NCI-H2081 treated with DMSO at 0.1 percent for 48 hours (cell line): ENCODE data around the gene SLC2A1.

Experiments used
- DNase-seq: peaks from one replicate; lab custom pipeline; 2025; lab: John Stamatoyannopoulos, UW

Gene SLC2A1

DNA sequence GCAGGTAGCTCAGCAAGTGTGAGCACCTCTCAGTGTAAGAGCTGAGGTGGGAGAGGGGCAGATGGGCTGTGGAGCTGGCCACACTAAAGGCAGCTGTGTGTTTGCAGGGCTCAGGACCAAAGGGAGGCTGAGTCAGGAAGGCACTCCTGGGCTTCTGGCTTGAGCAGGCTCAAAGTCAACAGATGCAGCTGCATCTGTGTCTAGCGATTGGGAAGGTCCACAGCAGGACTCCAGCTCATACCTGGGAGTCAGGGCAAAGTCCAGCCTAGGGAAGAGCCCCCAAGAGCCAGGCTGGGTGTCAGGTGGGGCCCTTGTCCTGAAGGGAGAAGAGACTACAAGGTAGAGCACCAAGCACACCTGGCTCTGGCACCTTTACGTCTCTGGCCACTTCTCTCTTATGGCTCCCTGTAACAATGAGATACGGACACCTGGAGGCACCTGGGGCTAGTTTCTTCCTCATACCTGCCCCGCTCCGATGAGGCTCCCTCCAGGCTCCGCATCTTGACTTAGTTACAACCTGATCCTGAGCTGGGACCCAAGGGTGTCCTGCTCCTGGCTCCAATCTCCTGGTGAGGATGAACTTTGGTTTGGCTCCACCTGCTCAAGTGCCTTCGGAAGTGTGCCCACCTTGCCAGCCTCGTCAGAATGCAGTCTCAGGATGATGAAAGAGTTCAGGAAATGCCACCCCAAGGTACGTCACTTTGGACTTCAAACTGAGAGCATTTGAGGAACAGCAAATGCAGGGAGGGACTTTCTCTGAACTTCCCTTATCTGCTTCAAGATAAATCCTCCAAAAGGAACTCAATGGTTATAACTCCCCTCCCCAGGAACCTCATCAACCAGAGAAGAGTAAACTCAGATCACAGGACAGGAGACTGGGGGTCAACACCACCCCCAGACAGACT lies 21.5 kb upstream of the SLC2A1 start:
- no peak for DNase-seq

DNA sequence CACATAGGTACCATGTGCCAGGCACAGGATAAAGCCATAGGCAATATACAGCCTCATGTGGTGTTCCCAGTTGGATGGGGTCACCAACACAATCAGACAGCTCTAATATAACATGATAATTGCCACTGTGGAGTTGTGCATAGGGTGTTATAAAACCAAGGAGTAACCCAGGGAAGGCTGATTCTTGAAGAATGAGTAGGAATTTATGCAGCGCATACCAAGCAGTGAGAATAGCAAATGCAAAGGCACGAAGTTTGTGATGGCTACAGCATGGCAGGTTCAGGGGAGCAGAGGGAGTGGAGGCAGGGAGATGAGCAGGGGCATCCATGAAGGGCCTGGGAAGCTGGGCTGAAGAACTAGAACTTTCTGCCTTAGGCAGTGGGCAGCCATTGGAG lies 20.4 kb upstream of the SLC2A1 start:
- DNase-seq: no peak

DNA sequence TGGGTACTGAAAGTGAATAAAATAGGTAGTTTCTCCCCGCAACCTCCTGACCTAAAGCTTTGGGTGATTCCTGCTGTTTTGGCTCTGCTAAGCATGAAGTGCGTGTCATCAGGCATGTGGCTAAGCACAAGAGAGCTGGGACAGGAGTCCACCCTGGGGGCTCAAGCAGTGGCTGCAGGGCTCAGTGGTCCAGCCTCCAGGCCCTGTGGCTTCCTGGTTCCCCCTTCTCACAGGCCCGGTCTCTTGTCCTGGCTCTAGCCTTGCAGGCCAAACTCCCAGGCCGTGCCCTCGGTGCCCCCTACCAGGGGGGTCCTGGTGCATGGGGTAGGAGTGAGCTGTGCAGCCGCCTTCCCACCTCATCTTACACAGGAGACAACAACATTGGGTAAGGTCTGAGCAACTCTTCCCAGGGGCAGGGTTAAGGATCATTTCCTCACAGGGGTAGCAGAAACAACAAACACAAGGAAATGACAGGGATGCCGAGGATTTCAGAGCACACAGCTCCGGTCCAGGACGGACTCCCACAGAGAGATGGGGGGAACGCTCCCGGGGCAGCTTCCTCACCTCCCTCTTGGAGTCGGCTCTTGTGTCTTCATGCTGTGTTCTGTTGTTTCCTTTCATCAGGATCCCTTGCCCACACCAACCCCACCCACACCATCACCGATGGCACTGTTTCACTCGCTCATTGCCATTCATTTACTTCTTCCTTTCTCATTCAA lies 19.8 kb upstream of the SLC2A1 start:
- DNase-seq: no peak

DNA sequence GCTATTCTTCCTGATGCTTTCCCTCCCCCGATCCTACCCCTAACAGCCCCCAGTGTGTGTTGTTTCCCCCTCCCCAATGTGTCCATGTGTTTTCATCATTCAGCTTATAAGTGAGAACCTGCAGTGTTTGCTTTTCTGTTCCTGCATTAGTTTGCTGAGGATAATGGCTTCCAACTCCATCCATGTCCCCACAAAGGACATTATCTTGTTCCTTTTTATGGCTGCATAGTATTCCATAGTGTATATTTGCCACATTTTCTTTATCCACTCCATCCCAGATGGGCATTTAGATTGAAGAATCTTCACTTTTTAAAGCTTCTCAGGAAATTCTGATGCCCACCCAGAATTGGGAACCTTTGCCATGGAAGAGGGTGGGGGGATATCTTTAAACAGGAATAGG lies 19.0 kb upstream of the SLC2A1 start:
- no peak for DNase-seq

DNA sequence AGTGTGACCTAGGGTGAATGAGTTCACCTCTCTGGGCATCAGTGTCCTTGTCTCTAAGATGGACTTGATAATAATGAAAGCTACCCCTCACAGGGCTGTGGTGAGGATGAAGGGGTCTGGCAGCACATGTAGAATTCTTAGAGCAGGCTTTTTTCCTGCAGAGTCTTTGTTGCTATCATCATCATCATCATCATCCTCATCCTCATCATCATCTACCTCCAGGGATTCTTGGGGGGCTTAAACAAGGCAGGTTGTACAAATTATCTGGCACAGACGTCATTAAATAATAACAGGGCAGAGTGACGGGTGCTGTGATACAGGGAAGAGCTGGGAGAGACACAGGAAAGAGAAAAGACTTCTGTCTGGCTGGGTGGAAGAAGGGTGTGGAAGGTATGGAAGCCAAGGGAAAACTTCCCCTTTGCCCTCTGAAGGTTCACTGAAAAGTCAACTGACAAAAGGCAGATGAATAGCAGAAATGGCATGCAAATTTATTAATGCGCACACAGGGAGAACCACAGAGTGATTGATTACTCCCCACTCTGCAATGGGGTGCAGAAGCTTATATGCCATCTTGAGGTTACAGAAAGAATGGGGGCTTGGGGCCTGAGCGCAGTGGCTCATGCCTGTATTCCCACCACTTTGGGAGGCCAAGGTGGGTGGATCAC lies 17.0 kb upstream of the SLC2A1 start:
- no peak for DNase-seq

DNA sequence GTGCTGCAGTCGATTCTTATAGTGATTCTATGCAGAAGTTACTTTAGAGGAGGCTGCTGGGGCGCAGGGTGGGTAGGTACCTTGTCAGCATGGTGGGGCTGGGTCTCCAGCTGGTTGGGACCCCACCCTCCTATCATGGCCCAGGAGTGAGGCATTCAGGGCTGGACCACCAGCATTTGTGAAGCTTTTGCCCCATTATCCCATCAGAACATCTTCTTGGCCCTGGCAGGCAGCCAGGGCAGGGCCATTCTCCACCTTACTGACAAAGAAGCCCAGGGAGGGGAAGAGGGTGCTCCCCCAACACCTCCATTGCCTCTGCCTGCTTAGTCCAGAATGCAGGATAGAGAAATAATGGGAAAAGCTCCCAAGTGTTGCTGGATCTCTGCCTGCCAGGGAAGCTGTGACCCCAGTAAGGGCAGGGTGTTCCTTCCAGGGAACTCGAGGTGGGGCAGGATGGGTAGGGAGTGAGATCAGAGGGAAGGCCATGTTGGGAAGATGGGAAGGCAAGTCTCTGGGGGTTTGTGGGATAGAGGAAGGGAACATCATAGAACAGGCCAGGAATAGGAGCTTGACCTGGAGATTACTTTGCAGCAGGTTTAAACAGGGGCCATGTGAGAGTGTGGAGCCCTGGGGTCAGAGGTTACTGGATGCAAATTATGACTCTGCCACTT lies 16.2 kb upstream of the SLC2A1 start:
- DNase-seq: no peak

DNA sequence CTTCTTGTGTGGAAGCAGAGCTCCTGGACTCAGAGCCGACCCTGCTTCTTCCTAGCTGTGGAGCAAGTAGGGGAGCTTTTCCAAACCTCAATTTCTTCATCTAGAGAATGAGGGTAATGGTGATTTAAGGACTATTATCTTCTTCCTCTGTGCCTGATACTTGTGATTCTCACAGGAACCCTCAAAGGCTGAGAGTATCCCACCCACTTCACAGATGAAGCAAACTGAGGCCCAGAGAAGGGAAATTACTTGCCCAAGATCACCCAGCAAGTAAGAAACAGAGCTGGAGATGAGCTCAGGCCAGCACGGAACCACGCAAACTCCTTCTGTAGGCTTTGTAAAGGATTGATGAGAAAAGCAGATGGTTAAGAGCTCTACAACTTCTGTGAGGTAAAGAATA lies 15.1 kb upstream of the SLC2A1 start:
- no peak for DNase-seq

DNA sequence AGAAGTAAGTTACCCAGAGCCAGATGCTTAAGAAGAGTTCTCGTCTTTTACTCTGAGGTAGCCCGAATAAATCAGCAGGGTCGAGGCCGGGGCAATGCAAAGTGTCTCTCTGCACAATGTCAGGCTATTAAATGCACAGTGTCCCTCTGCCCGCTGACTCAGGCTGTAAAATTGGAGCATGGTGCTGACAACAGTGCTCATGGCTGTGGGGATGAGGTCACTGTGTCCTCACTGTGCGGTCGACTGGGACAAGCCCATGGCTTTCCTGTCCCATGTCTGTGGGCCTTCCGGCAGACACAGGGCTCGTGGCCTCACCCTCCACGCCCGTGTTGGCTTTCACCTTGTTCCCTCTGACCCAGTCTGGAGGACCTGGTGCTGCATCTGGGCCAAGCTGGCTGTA lies 14.6 kb upstream of the SLC2A1 start:
- no peak for DNase-seq

DNA sequence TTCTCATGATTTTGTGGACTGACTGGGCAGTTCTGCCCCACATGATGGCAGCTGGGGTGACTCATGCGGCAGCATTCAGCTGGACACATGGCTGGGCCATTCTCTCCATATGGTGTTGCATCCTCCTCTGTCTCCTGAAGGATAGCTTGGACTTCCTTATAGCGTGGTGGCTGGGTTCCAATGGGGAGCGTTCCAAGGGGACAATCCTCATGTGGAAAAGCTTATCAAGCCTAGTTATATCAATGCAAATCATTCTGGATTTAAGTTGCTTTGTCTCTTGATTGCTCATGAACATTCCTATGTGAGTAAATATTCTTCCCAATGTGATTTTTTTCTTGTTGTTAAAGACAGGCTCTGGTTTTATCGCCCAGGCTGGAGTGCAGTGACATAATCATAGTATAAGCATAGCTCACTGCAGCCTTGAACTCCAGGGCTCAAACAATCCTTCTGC lies 13.2 kb upstream of the SLC2A1 start:
- no peak for DNase-seq

DNA sequence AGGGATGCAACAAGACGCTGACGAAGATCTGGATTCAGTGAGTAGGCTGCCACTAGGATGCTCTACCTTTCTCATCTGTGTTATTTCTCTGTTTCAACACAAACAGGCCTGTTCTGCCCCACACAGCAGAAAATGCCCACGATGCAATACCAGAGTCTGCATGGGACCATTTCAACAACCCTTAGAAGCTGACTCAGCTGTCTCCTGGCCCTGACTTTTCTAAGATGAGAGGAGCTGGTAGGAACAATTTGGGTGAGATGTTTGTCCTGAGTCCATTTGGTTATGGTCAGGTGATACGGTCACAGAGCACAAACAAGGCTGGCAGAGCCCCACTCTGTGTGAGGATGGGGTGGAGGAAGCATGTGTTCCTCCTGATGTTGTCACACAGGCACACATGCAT lies 11.5 kb upstream of the SLC2A1 start:
- no peak for DNase-seq

DNA sequence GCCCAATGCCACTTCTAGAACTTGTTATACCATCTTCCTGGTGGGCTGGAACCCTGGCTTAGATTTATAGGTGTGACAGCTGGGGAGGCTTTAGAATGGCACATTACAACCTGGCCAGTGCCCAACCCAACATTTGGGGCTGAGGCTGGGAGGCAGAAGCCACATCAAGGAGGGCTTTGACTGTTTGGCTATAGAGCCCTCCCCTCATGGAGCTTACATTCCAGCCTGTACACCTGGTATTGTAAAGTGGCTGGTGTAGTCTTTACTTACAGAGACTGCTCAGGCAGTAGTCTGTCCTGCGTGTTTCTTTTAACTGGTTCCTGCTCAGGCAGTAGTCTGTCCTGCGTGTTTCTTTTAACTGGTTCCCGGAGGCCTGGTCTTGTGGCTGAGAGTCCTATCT lies 10.0 kb upstream of the SLC2A1 start:
- no peak for DNase-seq

DNA sequence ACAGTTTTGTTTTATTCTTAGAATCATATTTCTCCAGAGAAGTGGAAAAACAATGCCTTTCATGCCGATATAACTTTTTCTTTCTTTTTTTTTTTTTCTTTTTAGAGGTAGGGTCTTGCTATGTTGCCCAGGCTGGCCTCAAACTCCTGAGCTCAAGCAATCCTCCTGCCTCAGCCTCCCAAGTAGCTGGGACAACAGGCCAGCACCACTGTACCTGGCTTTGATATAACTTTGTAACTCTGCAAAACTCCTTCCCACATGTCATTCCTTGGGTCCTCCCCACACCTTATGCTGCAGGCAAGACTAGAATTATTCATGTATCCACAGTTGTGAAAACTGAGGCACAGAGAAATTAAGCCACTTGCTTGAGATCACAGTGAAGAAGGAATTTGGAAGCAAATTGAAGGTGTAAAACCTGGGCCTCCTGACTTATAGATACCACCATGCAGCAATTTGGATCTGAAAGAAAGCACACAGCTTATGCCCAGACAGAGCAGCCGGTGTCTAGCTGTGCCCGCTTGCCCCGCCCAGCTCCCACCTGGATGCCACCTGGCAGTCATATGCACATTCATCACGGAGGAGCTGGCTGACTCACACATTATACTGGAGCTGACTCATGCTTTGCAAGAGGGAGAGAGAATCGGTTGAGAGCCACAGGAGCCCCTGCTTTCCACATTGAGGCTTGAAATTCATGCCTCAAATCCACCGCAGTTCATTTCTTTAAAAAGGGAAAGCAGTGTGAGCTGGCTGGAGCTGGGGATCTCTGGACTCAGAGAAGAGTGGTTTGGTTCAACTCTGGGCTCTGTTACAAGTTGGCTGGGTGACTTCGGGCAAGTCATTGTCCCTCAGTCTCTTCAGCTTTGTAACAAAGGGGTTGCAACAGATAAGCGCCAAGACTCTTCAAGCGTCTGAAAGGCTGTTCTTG lies 8.3 kb upstream of the SLC2A1 start:
- DNase-seq: peak; percentile 75

DNA sequence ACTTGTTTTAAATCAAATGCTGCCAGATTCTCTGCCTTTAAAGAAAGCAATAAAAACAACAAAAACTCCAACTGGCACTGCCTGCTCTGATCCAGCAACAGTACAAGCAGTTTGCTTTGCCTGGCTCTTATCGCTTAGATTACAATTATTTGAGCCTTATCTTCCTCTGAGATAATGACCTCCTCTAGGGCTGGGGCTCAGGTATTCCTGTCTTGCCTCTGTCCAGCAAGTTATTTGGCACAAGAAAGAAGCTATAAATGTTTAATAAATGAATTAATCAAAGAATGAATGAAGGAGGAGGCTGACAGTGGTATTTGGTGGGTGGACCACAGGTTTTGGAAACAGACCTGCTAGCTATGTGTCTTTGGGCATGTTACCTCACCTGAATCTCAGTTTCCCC lies 6.7 kb upstream of the SLC2A1 start:
- DNase-seq: no peak

DNA sequence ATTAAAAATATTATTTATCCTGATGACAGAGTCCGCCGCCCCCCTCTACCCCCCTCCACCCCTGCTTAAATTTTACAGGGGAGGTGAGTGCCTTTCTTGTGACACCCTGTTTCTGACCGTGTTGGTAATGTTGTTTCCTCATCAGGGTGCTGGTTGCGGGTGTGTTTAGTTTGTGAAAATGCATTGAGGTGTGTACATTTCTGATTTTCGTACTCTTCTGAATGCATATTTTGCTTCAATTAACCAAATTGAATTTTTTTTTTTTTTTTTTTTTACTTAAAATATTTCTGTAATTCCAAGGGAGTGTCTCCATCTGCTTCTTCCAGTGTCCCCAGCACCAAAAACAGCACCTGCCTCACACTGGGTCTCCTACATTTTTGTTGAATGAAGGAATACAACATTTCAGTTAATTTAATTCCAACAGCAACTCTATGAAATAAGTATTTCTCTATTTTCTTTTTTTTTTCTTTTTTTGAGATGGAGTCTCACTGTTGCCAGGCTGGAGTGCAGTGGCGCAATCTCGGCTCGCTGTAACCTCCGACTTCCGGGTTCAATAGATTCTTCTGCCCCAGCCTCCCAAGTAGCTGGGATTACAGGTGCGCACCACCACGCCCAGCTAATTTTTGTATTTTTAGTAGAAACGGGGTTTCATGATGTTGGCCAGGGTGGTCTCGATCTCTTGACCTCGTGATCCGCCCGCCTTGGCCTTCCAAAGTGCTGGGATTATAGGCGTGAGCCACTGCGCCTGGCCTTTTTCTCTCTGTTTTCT lies 5.6 kb upstream of the SLC2A1 start:
- DNase-seq: no peak

DNA sequence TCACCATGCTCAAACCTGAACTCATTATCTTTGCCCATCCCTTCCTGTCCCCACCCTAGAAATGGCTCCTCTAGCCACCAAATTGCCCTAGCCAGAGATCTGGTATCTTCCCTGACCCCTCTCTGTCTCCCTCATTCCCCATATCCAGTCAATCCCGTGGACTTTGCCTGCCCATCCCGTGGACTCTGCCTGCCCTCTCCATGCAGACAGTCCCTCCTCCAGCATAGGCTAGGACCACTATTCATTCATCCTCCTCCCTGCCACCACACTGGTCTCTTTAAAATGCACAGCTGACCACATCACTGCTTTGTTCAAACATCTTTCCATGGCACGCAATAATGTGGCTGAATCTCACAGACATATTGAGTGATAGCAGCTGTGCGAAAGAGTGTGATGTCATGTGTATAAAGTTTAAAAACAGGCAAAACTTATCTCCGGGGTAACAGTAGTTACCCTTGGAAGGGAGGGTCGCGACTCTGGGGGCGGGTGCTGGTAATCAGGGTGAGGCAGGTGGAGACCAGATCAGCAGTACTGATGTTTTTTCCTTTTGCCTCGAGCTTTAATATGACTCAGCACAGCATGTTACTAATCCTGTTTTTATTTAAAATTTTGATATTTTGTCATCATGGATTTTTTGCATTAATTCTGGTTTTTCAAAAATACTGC lies 4.8 kb upstream of the SLC2A1 start:
- no peak for DNase-seq

DNA sequence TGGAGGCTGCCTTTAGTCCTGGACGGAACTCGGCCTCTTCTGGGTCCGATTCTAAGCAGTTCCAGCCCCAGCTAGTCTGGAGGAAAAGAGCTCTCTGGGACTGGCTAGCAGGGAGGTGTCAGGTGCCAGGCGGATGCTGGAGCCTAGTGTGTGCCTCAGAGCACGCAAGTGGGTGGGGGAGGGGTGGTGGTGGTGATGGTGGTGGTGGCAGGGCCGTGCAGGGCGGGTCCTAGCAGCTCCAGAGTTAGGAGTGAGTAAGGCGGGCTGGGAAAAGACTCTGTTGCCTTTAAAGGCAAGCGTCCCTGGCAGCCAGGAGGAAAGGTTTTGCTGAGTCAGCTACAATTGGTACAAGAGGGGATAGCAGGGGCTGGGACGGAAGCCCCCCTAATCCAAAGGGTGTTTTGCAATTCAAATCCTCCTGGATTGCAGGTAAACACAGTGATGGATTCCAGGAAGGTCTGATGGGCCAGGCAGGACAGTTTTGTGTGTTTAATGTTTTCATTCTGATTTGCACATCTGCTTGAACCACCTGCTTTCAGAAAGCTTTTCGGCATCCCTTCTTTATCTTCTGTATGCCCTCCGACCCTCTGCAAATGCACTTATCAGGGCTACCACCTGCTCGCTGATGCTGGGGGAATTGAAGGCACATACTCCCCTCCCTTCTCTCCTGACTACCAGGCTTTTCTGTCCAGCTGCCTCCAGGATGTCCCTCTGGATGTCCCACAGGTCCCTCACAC lies 4.1 kb upstream of the SLC2A1 start:
- no peak for DNase-seq

DNA sequence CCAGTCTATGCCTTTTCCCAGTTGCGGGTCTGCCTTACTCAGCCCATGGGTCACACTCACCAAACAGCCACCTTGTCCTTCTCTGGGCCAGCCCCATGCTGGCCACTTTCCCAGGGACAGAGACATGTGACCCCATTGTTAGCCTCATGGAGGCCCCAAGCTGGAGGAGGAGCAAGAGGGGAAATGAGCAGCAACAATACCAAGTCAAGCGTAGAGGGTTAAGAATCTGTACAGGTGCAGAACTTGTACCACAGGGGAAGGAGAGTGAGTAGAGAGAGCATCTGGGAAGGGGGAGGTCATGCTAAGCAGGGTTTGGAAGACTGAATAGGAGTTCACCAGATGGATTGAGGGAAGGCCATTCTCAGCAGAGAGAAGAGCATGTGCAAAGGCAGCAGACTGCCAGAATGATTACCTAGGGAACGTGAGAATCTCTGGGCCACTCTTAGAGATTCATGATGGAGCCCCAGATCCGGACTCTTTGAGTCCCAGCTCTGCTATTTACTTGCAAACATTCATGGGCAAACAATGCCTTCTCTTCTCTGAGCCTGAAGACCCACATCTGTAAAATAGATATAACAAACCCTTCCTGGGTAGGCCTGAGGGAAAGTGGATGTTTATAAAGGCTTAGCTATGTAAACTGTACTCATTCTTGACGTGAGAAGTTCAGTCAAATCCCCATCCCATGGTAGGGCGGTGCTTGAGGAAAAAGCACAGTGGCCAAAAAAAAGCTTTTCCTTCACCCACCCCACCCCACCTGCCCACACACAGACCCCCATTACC lies 2.8 kb upstream of the SLC2A1 start:
- no peak for DNase-seq

DNA sequence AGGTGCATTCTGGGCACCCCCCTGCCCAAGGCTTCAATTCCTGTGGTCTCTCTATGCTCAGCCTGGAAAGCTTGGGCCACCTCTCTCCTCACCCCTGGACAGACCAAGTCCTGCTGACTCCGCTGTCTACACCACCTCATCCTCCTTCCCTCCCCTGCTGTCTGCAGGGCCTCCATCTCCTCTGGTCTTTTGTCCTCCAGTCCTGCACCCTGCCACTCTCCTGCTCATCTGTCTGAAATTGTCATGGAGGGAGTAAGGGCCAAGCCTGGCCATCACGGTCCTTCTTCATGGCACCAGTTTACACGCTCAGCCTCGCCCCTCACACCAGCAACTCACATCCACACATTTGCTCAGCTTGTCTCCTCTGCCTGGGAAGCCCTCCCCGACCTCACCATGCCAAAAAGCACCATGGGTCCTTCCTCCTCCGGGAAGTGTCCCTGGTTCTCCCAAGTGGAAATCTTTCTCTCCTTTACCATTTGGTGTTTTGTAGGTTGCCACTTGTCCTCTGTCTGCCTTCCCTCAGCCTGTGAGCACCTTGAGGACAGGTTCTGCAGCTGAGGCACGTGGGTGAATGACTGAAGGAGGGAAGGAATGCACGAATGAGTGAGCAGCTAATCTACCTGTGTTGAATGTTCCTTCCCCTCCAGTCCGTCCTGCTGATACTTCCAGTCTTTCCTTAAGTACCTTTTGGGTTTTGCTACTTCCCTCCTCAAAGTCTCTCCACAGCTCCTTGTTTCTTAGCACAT lies 2.1 kb upstream of the SLC2A1 start:
- no peak for DNase-seq
